HEK293 (cell line): ENCODE measurements around the gene PHRF1.

ENCODE experiments used
- BCL11B ChIP-seq: fragments of 450-650 bp; formaldehyde crosslinking; IDR thresholded peaks from 2 replicates; pipeline ENCODE4 v1.5.1; 2016; ENCODE audit warnings: low read depth, missing biosample characterization, missing genetic modification characterization
- CTCF ChIP-seq: fragments of 450-650 bp; formaldehyde crosslinking; IDR thresholded peaks from 2 replicates; pipeline ENCODE4 v1.5.1; 2016; ENCODE audit warnings: missing biosample characterization, missing genetic modification characterization
- MYNN ChIP-seq: fragments of 450-650 bp; formaldehyde crosslinking; IDR thresholded peaks from 2 replicates; pipeline ENCODE4 v1.5.1; 2016; ENCODE audit warnings: missing biosample characterization, missing genetic modification characterization, borderline replicate concordance
- SP2 ChIP-seq: fragments of 450-650 bp; formaldehyde crosslinking; IDR thresholded peaks from 2 replicates; pipeline ENCODE4 v1.5.1; 2016; ENCODE audit warnings: missing biosample characterization, missing genetic modification characterization
- TCF7L2 ChIP-seq: IDR thresholded peaks from 2 replicates; pipeline ENCODE4 v1.6.1; 2011; ENCODE audit warnings: low read depth, mild to moderate bottlenecking, inconsistent platforms, low read length, moderate library complexity, borderline replicate concordance
- ZNF10 ChIP-seq: fragments of 450-650 bp; formaldehyde crosslinking; IDR thresholded peaks from 2 replicates; pipeline ENCODE4 v1.5.1; 2017; ENCODE audit warnings: missing biosample characterization, missing genetic modification characterization
- ZNF146 ChIP-seq: fragments of 450-650 bp; formaldehyde crosslinking; IDR thresholded peaks from 2 replicates; pipeline ENCODE4 v1.5.1; 2016; ENCODE audit warnings: missing biosample characterization, missing genetic modification characterization
- ZNF274 ChIP-seq, 2 experiments: fragments of 200-500 bp in 1 of 2; fragments of 450-650 bp in 1 of 2; sonication (Bioruptor generic) in 1 of 2; formaldehyde crosslinking in 1 of 2; IDR thresholded peaks; 2 replicates each; pipeline versions ENCODE4 v1.5.1 to v1.6.1; 2014 to 2016; ENCODE audit warnings: borderline replicate concordance in 1 of 2, inconsistent platforms in 1 of 2, low read length in 1 of 2, missing biosample characterization in 1 of 2, missing genetic modification characterization in 1 of 2
- ZNF548 ChIP-seq: fragments of 450-650 bp; formaldehyde crosslinking; IDR thresholded peaks from 2 replicates; pipeline ENCODE4 v1.5.1; 2016; ENCODE audit warnings: missing biosample characterization, missing genetic modification characterization
- ZSCAN18 ChIP-seq: fragments of 450-650 bp; formaldehyde crosslinking; IDR thresholded peaks from 2 replicates; pipeline ENCODE4 v1.5.1; 2016; ENCODE audit warnings: missing biosample characterization, missing genetic modification characterization
- ZSCAN30 ChIP-seq: fragments of 450-650 bp; IDR thresholded peaks from 2 replicates; pipeline ENCODE4 v1.5.1; 2018; ENCODE audit warnings: missing biosample characterization, mild to moderate bottlenecking, missing genetic modification characterization, moderate library complexity
- TF ChIP-seq, protein P1 (sequence below): fragments of 450-650 bp; formaldehyde crosslinking; IDR thresholded peaks from 2 replicates; pipeline ENCODE4 v1.5.1; 2016; ENCODE audit warnings: missing biosample characterization, missing genetic modification characterization, borderline replicate concordance
- TF ChIP-seq, protein P2 (sequence below): fragments of 450-650 bp; formaldehyde crosslinking; conservative IDR thresholded peaks from 2 replicates; pipeline ENCODE4 v1.5.1; 2016; ENCODE audit warnings: low read depth, missing biosample characterization, missing genetic modification characterization

DNA sequence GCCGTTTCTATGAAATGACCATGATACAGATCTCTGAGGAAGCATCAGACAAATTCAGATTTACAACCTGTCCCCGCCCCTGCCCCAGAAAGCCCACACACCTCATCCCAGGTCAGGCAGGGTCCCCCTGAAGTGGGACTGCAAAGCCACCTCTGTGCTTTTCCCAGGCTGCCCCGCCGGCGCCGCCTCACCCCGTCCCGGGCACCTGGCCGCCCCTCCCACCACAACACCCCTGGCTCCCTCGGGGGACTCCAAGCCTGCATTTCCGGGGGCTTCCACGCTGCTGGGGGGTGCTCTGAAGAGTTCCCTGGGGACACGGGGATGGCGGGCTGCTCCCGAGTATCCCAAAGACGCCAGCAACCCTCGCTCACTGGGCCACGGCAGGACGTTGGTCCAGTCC, 84.0 kb downstream of the PHRF1 start:
- TF ChIP-seq CTCF (tag by site-specific recombination) (no peak), ZSCAN30 (tag by site-specific recombination) (no peak), ZSCAN18 (tag by site-specific recombination) (no peak), ZNF274 (IDR thresholded peaks at IDR 0.05; ENCODE audit: low read length) (no peak), ZNF274 (tag by site-specific recombination; IDR thresholded peaks at IDR 0.05; ENCODE audit: borderline replicate concordance) (no peak), SP2 (no peak), TCF7L2 (no peak), MYNN (tag by site-specific recombination) (no peak), BCL11B (tag by site-specific recombination) (no peak), ZNF146 (no peak), ZNF10 (tag by site-specific recombination) (no peak), ZNF548 (tag by site-specific recombination) (no peak)
- TF ChIP-seq, protein P1, sequence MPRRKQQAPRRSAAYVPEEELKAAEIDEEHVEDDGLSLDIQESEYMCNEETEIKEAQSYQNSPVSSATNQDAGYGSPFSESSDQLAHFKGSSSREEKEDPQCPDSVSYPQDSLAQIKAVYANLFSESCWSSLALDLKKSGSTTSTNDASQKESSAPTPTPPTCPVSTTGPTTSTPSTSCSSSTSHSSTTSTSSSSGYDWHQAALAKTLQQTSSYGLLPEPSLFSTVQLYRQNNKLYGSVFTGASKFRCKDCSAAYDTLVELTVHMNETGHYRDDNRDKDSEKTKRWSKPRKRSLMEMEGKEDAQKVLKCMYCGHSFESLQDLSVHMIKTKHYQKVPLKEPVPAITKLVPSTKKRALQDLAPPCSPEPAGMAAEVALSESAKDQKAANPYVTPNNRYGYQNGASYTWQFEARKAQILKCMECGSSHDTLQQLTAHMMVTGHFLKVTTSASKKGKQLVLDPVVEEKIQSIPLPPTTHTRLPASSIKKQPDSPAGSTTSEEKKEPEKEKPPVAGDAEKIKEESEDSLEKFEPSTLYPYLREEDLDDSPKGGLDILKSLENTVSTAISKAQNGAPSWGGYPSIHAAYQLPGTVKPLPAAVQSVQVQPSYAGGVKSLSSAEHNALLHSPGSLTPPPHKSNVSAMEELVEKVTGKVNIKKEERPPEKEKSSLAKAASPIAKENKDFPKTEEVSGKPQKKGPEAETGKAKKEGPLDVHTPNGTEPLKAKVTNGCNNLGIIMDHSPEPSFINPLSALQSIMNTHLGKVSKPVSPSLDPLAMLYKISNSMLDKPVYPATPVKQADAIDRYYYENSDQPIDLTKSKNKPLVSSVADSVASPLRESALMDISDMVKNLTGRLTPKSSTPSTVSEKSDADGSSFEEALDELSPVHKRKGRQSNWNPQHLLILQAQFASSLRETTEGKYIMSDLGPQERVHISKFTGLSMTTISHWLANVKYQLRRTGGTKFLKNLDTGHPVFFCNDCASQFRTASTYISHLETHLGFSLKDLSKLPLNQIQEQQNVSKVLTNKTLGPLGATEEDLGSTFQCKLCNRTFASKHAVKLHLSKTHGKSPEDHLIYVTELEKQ (tag by site-specific recombination), result no peak
- TF ChIP-seq, protein P2, sequence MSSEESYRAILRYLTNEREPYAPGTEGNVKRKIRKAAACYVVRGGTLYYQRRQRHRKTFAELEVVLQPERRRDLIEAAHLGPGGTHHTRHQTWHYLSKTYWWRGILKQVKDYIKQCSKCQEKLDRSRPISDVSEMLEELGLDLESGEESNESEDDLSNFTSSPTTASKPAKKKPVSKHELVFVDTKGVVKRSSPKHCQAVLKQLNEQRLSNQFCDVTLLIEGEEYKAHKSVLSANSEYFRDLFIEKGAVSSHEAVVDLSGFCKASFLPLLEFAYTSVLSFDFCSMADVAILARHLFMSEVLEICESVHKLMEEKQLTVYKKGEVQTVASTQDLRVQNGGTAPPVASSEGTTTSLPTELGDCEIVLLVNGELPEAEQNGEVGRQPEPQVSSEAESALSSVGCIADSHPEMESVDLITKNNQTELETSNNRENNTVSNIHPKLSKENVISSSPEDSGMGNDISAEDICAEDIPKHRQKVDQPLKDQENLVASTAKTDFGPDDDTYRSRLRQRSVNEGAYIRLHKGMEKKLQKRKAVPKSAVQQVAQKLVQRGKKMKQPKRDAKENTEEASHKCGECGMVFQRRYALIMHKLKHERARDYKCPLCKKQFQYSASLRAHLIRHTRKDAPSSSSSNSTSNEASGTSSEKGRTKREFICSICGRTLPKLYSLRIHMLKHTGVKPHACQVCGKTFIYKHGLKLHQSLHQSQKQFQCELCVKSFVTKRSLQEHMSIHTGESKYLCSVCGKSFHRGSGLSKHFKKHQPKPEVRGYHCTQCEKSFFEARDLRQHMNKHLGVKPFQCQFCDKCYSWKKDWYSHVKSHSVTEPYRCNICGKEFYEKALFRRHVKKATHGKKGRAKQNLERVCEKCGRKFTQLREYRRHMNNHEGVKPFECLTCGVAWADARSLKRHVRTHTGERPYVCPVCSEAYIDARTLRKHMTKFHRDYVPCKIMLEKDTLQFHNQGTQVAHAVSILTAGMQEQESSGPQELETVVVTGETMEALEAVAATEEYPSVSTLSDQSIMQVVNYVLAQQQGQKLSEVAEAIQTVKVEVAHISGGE, result no peak
